ENCODE results near the gene SHROOM4.

The SHROOM4 gene

GRCh38 chrX:50825825-50826224, 11.8 kb upstream of the SHROOM4 start:
- TF ChIP-seq TAF1 (IDR thresholded peaks at IDR 0.05; ENCODE audit: borderline replicate concordance, insufficient read depth, low read length): no peak
- no peak for TF ChIP-seq POLR2AphosphoS5 (IDR thresholded peaks at IDR 0.05; ENCODE audit: low read depth, low read length)
- no peak for TF ChIP-seq FOXP2 (optimal IDR thresholded peaks at IDR 0.05; ENCODE audit: borderline replicate concordance, extremely low read depth, extremely low read length, insufficient read depth)
- TF ChIP-seq SIN3A (IDR thresholded peaks at IDR 0.05; ENCODE audit: borderline replicate concordance, insufficient read depth, low read length): no peak
- no peak for TF ChIP-seq REST (IDR thresholded peaks at IDR 0.05; ENCODE audit: insufficient read depth in 1 of 2, low read depth in 2 of 2, low read length in 2 of 2)

DNA sequence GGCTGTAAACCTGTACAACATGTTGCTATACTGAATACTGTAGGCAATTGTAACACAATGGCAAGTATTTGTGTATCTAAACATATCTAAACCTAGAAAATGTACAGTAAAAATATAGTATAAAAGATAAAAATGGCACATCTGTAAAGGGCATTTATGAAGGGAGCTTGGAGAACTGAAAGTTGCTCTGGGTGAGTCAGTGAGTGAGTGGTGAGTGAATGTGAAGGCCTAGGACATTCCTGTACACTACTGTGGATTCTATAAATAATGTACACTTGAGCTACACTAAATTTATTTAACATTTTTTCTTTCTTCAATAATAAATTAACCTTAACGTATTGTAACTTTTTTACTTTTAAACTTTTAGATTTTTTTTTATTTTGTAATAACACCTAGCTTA, 5.0 kb upstream of the SHROOM4 start:
- TF ChIP-seq FOXP2 (optimal IDR thresholded peaks at IDR 0.05; ENCODE audit: borderline replicate concordance, extremely low read depth, extremely low read length, insufficient read depth): no peak
- no peak for TF ChIP-seq POLR2AphosphoS5 (IDR thresholded peaks at IDR 0.05; ENCODE audit: low read depth, low read length)
- no peak for TF ChIP-seq REST (IDR thresholded peaks at IDR 0.05; ENCODE audit: insufficient read depth in 1 of 2, low read depth in 2 of 2, low read length in 2 of 2)
- no peak for TF ChIP-seq SIN3A (IDR thresholded peaks at IDR 0.05; ENCODE audit: borderline replicate concordance, insufficient read depth, low read length)
- no peak for TF ChIP-seq TAF1 (IDR thresholded peaks at IDR 0.05; ENCODE audit: borderline replicate concordance, insufficient read depth, low read length)

DNA sequence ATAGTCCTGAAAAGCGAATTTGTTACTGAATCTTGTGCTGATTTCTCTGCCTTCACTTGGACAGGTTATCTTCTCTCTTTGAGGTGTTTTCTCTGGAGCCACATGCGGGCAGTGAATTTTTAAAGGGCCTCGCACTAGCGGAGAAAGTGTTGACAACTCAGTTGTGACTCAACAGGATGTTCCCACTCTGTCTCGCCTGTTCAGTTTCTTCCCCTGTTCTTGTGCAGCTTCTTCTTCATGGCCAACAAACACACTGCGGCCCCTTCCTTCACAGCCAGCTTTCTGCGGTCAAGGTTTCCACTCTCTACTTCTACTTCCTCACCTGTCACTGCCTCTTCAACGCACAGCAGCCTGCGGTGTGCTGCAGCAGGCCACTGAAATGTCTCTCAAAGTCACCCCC, 1.1 kb upstream of the SHROOM4 start:
- TF ChIP-seq REST (IDR thresholded peaks at IDR 0.05; ENCODE audit: insufficient read depth in 1 of 2, low read depth in 2 of 2, low read length in 2 of 2) (no peak), SIN3A (IDR thresholded peaks at IDR 0.05; ENCODE audit: borderline replicate concordance, insufficient read depth, low read length) (peak; percentile 77; the same call in 1 of the 2 replicates), FOXP2 (optimal IDR thresholded peaks at IDR 0.05; ENCODE audit: borderline replicate concordance, extremely low read depth, extremely low read length, insufficient read depth) (no peak), POLR2AphosphoS5 (IDR thresholded peaks at IDR 0.05; ENCODE audit: low read depth, low read length) (no peak), TAF1 (IDR thresholded peaks at IDR 0.05; ENCODE audit: borderline replicate concordance, insufficient read depth, low read length) (no peak)

GRCh38 chrX:50814701-50815100, 707 bp upstream of the SHROOM4 start:
- TF ChIP-seq SIN3A (IDR thresholded peaks at IDR 0.05; ENCODE audit: borderline replicate concordance, insufficient read depth, low read length) (no peak), REST (IDR thresholded peaks at IDR 0.05; ENCODE audit: insufficient read depth in 1 of 2, low read depth in 2 of 2, low read length in 2 of 2) (no peak), TAF1 (IDR thresholded peaks at IDR 0.05; ENCODE audit: borderline replicate concordance, insufficient read depth, low read length) (no peak), FOXP2 (optimal IDR thresholded peaks at IDR 0.05; ENCODE audit: borderline replicate concordance, extremely low read depth, extremely low read length, insufficient read depth) (no peak), POLR2AphosphoS5 (IDR thresholded peaks at IDR 0.05; ENCODE audit: low read depth, low read length) (no peak)
